GM12864 (cell line): Measurements from ENCODE around the gene SNAI3.

ENCODE experiments used
- DNase-seq: peaks from one replicate; pipeline ENCODE4 v3.0.0-alpha.2; 2011; ENCODE audit warnings: low read depth
- H3K4me3 ChIP-seq: 2 replicates; pipeline ENCODE4 v1.5.1; 2011; ENCODE audit warnings: mild to moderate bottlenecking, low read depth, low read length, control low read depth
- TF ChIP-seq, protein P1 (sequence below): IDR thresholded peaks from 2 replicates; pipeline ENCODE4 v1.5.1; 2011; ENCODE audit warnings: low read depth, mild to moderate bottlenecking, moderate library complexity, low read length, control low read depth, inconsistent platforms; ENCODE audit errors: missing control alignments

The SNAI3 gene

GRCh38 chr16:88662843-88663606, 23.3 kb downstream of the SNAI3 start, which contains the start of gene MVD:
Gene MVD (minus strand): TSS chr16:88663091. CDS start chr16:88663080, 11 bp downstream.
- peak; percentile 93 for DNase-seq
- TF ChIP-seq, protein P1, sequence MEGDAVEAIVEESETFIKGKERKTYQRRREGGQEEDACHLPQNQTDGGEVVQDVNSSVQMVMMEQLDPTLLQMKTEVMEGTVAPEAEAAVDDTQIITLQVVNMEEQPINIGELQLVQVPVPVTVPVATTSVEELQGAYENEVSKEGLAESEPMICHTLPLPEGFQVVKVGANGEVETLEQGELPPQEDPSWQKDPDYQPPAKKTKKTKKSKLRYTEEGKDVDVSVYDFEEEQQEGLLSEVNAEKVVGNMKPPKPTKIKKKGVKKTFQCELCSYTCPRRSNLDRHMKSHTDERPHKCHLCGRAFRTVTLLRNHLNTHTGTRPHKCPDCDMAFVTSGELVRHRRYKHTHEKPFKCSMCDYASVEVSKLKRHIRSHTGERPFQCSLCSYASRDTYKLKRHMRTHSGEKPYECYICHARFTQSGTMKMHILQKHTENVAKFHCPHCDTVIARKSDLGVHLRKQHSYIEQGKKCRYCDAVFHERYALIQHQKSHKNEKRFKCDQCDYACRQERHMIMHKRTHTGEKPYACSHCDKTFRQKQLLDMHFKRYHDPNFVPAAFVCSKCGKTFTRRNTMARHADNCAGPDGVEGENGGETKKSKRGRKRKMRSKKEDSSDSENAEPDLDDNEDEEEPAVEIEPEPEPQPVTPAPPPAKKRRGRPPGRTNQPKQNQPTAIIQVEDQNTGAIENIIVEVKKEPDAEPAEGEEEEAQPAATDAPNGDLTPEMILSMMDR, result no peak

GRCh38 chr16:88662222-88662842, 24.0 kb downstream of the SNAI3 start:
- H3K4me3 ChIP-seq, result peak overlapping the region; percentile 98
- TF ChIP-seq, protein P1, result no peak
- no peak for DNase-seq

More at GRCh38 chr16:88662843-88663606, 23.3 kb downstream of the SNAI3 start, which contains the start of gene MVD:
- H3K4me3 ChIP-seq, result peak within 1 kb of the TSS; percentile 98

DNA sequence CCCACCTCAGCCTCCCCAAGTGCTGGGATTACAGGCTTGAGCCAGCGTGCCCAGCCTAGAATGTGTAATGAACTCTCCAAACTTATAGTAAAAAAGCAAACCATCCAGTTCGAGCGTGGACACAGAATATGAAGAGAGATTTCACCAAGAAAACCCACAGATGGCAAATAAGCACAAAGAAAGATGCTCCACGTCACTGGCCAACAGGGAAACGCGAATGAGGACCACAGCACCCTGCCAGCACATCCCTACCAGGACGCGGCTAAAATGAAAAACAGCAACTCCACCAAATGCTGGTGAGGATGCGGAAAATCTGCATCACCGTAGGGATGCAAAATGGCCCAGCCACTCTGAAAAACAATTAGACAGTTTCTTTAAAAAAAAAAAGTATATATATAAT, 24.8 kb downstream of the SNAI3 start:
- TF ChIP-seq, protein P1, result no peak
- peak overlapping the region; percentile 34 for H3K4me3 ChIP-seq
- no peak for DNase-seq

DNA sequence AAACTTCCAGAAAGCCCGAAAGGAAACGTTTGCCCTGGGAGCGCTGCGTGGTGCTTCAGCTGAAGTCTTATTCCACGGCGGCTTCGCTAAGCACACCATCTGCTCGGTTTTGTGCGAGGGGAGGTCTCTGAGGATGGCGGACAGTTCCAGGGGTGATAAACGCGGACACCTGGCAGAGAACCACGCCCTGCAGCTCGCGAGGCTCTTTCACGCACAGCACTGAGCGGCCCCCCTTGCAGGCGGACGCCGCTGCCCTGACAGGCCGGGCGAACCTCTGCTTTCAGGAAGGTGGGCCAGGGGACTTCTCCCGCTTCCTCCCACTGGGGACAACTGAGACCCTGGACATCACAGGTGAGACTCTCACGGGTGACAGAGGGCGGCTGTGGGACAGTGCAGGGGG, 27.1 kb downstream of the SNAI3 start:
- no peak for DNase-seq
- TF ChIP-seq, protein P1, result no peak
- H3K4me3 ChIP-seq, result no peak overlapping the region

DNA sequence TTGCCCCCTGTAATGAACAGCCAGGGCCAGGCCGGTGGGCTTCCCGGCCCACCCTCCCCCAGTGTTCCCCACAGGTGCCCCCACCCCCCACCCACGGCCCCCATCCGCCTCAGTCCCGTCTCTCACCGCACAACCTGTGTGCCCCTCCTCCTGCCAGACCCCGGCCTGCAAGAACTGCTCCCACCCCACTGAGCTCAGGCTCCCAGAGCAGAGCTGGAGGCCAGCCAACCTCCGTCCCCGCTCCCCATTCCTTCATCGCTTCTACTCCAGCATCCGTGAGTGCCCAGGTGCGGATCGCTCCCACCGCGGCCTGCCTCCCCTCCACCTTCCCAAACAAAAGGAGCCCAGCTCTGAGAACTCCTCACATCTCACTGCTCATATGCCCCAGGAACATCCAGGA, 27.6 kb downstream of the SNAI3 start:
- DNase-seq, result no peak
- TF ChIP-seq, protein P1, result no peak
- H3K4me3 ChIP-seq, result no peak overlapping the region

DNA sequence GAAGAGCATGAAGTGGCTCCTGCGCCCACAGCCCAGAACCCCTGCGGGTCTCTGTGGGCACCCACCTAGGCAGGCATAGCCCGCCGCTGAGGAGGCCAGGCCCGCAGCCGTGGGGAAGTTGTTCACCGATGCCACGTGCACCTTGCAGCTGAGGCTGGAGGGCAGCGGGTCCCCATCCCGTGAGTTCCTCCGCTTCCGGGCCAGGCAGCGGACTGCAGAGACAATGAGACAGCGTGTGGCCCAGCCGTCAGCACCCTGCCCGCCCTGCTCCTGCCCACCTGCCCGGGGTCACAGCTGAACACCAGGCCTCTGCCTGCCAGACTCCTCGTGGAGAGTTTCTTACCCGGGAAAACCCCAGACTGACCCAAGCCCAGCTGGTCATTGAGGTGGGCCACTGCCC, 28.9 kb downstream of the SNAI3 start:
- TF ChIP-seq, protein P1, result no peak
- DNase-seq, result no peak
- H3K4me3 ChIP-seq, result no peak overlapping the region
